Fibroblast of lung (primary cell): Measurements from ENCODE around the gene ASRGL1. TPM values are rescaled to one million over a fixed set of nuclear protein-coding genes. Genes with fewer than 3 reads are reported as not detected.

Source experiments
- DNase-seq, 2 donors: peaks; one replicate each; pipeline versions ENCODE4 v3.0.0 to v3.0.0-alpha.2; 2010; ENCODE audit warnings: low read depth in 2 of 2
- H2AFZ ChIP-seq: 2 replicates; pipeline ENCODE4 v1.5.1; 2012; ENCODE audit warnings: low read length, control low read depth, inconsistent platforms
- H3K27ac ChIP-seq: 2 replicates; pipeline ENCODE4 v1.5.1; 2011; ENCODE audit warnings: low read length, control low read depth; ENCODE audit not compliant: insufficient read depth
- H3K27me3 ChIP-seq: 2 replicates; pipeline ENCODE4 v1.5.1; 2011; ENCODE audit warnings: mild to moderate bottlenecking, low read length; ENCODE audit not compliant: control insufficient read depth, insufficient read depth
- H3K36me3 ChIP-seq: 2 replicates; pipeline ENCODE4 v1.5.1; 2011; ENCODE audit warnings: low read length; ENCODE audit not compliant: control insufficient read depth, insufficient read depth
- H3K4me1 ChIP-seq: 2 replicates; pipeline ENCODE4 v1.5.1; 2011; ENCODE audit warnings: low read length; ENCODE audit not compliant: control insufficient read depth, insufficient read depth; ENCODE audit errors: extremely low read depth
- H3K4me2 ChIP-seq: 2 replicates; pipeline ENCODE4 v1.5.1; 2011; ENCODE audit warnings: low read length, control low read depth; ENCODE audit not compliant: insufficient read depth; ENCODE audit errors: extremely low read depth
- H3K4me3 ChIP-seq, 4 experiments: fragments of 200-600 bp in 1 of 4; sonication (generic) in 1 of 4; replicated peaks in 1 of 4; 2 replicates each; pipeline ENCODE4 v1.5.1; 2011 to 2016; ENCODE audit warnings: low read length in 4 of 4, low read depth in 3 of 4, mild to moderate bottlenecking in 3 of 4, control low read depth in 2 of 4, inconsistent platforms in 1 of 4, mixed read lengths in 1 of 4; ENCODE audit not compliant: insufficient read depth in 1 of 4; ENCODE audit errors: control extremely low read depth in 1 of 4
- H3K79me2 ChIP-seq: 2 replicates; pipeline ENCODE4 v1.5.1; 2012; ENCODE audit warnings: mild to moderate bottlenecking, low read length, inconsistent platforms; ENCODE audit not compliant: control insufficient read depth, insufficient read depth
- H3K9ac ChIP-seq: 2 replicates; pipeline ENCODE4 v1.5.1; 2011; ENCODE audit warnings: mild to moderate bottlenecking, low read length, control low read depth; ENCODE audit not compliant: insufficient read depth
- H3K9me3 ChIP-seq: 2 replicates; pipeline ENCODE4 v1.5.1; 2012; ENCODE audit warnings: low read depth, low read length; ENCODE audit not compliant: control insufficient read depth, insufficient read depth
- H4K20me1 ChIP-seq: 2 replicates; pipeline ENCODE4 v1.5.1; 2011; ENCODE audit warnings: low read length; ENCODE audit not compliant: control insufficient read depth, insufficient read depth; ENCODE audit errors: extremely low read depth
- EZH2 ChIP-seq: IDR thresholded peaks from 2 replicates; pipeline ENCODE4 v1.5.1; 2012; ENCODE audit warnings: low read length, control low read depth, mild to moderate bottlenecking; ENCODE audit errors: missing control alignments
- polyA plus RNA-seq, 2 donors: library from polyadenylated mRNA; depleted of rRNA in 1 of 2; stranded (reverse) in 1 of 2; unstranded in 1 of 2; fragments of >200 nt; gene quantifications; 2 replicates each; pipeline ENCODE4 v1.2.1, GENCODE V29; 2011 to 2012; ENCODE audit warnings: missing spikeins in 1 of 2
- total RNA-seq: library from RNA; depleted of rRNA; stranded (reverse); fragments of >200 nt; gene quantifications from 2 replicates; pipeline ENCODE4 v1.2.1, GENCODE V29; 2014
- TF ChIP-seq, protein P1 (sequence below), 2 donors: IDR thresholded peaks in 1 of 2; conservative IDR thresholded peaks in 1 of 2; 1 replicate in 1 of 2; 2 replicates in 1 of 2; pipeline ENCODE4 v1.5.1; 2011 to 2012; ENCODE audit warnings: low read length in 2 of 2, control low read depth in 1 of 2, inconsistent platforms in 1 of 2, low read depth in 1 of 2, mild to moderate bottlenecking in 1 of 2

Gene ASRGL1
- total and polyA plus RNA-seq, 2 donors (not counting 1 experiment from before 2014, with no cell fraction given): under 0.01 to 0.22 TPM

- no peaks in the 10 kb centered on the region for H3K9me3 ChIP-seq
- H3K27me3 ChIP-seq: peaks cover 4% of the 10 kb centered on the region
- no peak overlapping the region for H3K4me2 ChIP-seq
- no peak overlapping the region for H3K27ac ChIP-seq
- H3K4me1 ChIP-seq: no peaks in the 10 kb centered on the region
- TF ChIP-seq, protein P1, sequence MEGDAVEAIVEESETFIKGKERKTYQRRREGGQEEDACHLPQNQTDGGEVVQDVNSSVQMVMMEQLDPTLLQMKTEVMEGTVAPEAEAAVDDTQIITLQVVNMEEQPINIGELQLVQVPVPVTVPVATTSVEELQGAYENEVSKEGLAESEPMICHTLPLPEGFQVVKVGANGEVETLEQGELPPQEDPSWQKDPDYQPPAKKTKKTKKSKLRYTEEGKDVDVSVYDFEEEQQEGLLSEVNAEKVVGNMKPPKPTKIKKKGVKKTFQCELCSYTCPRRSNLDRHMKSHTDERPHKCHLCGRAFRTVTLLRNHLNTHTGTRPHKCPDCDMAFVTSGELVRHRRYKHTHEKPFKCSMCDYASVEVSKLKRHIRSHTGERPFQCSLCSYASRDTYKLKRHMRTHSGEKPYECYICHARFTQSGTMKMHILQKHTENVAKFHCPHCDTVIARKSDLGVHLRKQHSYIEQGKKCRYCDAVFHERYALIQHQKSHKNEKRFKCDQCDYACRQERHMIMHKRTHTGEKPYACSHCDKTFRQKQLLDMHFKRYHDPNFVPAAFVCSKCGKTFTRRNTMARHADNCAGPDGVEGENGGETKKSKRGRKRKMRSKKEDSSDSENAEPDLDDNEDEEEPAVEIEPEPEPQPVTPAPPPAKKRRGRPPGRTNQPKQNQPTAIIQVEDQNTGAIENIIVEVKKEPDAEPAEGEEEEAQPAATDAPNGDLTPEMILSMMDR (conservative IDR thresholded peaks at IDR 0.05 in 1 of 2, IDR thresholded peaks at IDR 0.05 in 1 of 2; ENCODE audit: low read depth in 1 of 2, low read length in 2 of 2): no peak
- no peak for TF ChIP-seq EZH2
- H4K20me1 ChIP-seq: no peaks in the 10 kb centered on the region
- no peak overlapping the region for H3K4me3 ChIP-seq
- H3K36me3 ChIP-seq: no peaks in the 10 kb centered on the region
- H2AFZ ChIP-seq: no peak overlapping the region
- DNase-seq: no peak
- no peak overlapping the region for H3K9ac ChIP-seq
- H3K79me2 ChIP-seq: no peaks in the 10 kb centered on the region
These were observed 31.0 kb upstream of the ASRGL1 start for GRCh38 chr11:62306227-62306626.

- H3K27ac ChIP-seq: no peak overlapping the region
- no peaks in the 10 kb centered on the region for H3K9me3 ChIP-seq
- no peak overlapping the region for H3K9ac ChIP-seq
- no peaks in the 10 kb centered on the region for H3K79me2 ChIP-seq
- no peak overlapping the region for H2AFZ ChIP-seq
- no peak overlapping the region for H3K4me2 ChIP-seq
- no peak overlapping the region for H3K4me3 ChIP-seq
- DNase-seq: no peak
- TF ChIP-seq, protein P1 (conservative IDR thresholded peaks at IDR 0.05 in 1 of 2, IDR thresholded peaks at IDR 0.05 in 1 of 2; ENCODE audit: low read depth in 1 of 2, low read length in 2 of 2): no peak
- no peak for TF ChIP-seq EZH2
- H3K4me1 ChIP-seq: no peaks in the 10 kb centered on the region
- H3K27me3 ChIP-seq: peaks cover 4% of the 10 kb centered on the region
- H4K20me1 ChIP-seq: no peaks in the 10 kb centered on the region
- no peaks in the 10 kb centered on the region for H3K36me3 ChIP-seq
These were observed 29.3 kb upstream of the ASRGL1 start for GRCh38 chr11:62307950-62308349.

- Histone ChIP-seq H4K20me1 (no peaks in the 10 kb centered on the region), H3K9me3 (no peaks in the 10 kb centered on the region), H3K9ac (no peak overlapping the region), H2AFZ (no peak overlapping the region), H3K27me3 (peaks cover 4% of the 10 kb centered on the region), H3K4me3 (no peak overlapping the region), H3K4me1 (no peaks in the 10 kb centered on the region), H3K36me3 (no peaks in the 10 kb centered on the region), H3K79me2 (no peaks in the 10 kb centered on the region), H3K27ac (no peak overlapping the region), H3K4me2 (no peak overlapping the region)
- TF ChIP-seq, protein P1 (conservative IDR thresholded peaks at IDR 0.05 in 1 of 2, IDR thresholded peaks at IDR 0.05 in 1 of 2; ENCODE audit: low read depth in 1 of 2, low read length in 2 of 2): no peak
- no peak for TF ChIP-seq EZH2
- DNase-seq: no peak
These were observed 27.3 kb upstream of the ASRGL1 start for GRCh38 chr11:62309991-62310390.
